Activated CD4-positive, CD25-positive, alpha-beta regulatory T cell treated with anti-CD3 and anti-CD28 coated beads, Interleukin-2, amount 50 U/mL, for 72 hours (primary cell): ENCODE results near the gene ATP10B.

Source experiments
- DNase-seq: peaks from one replicate; pipeline ENCODE4 v3.0.0; 2021

The ATP10B gene

DNA sequence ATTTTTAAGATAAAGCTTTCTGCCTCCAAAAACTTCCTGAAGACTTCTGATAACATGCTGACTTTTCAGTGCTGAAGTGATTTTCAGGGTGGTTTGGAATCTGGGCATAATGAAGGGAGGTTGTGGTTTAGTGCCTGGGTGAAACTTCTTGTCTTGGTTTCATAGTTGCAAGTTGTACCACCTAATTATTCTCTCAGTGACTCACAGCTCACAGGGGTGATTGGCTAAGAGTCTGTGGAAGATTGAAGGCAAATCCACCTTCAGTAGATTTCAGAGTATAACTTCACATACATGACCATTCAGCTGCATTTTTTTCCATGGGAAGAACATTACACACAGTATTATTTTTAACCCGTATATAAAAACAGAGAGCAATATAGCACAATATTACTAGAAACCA, 230.5 kb downstream of the ATP10B start:
- no peak for DNase-seq

DNA sequence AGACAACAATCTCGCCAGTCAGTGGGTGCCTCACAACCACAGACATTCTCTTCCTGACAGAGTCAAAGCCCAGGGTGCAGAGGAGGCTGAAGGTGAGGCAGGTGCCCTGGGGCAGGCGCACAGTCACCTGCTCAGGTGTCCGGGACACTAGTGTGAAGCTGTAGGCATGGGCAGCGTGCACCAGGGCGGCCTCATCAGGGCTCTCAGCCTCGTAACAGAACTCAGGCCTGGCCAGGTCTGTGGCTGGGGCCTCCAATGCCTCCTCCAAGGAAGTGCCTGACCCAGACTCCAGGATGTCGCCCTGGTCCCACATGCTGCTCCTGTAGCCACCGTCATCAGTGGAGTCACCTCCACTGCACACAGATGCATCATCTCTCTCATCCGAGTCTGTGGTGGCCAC, 231.6 kb downstream of the ATP10B start:
- no peak for DNase-seq

DNA sequence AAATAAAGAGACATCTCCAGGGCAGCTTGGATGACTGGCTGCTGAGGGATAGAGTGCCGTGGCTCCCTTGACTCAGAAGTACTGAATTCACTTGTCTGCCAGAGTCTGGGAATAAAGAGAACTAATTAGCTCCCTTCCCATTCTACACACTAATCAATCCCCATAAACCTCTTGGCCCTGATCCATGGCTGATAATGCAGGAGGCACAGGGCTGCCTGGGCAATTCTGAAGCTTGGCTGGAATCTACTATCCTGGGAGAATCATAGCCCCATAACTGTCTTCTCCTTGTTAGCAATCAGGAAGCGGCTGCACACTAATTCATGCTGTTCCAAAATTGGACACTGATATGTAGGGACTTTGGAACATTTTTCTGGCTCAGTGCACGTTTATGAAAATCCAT, 232.6 kb downstream of the ATP10B start:
- DNase-seq = no peak

DNA sequence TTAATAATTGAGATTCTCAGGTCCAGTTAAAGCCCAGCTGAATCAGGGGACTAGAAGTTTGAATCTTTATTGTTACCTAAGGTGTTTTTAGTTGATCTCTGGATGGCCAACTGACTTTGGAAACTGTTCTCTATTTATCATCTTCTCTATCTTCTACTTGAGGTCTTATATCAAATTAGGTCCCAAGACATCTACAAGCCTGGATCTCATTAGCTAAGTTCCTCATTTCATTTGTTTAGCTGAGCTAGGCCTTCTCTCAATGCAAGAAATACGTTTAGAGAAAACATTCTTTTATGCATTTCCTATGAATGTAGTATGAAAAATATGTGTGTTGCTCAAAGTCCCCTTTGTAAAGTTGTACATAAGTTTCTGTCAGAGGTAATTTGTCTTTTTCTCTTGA, 233.7 kb downstream of the ATP10B start:
- DNase-seq = no peak

DNA sequence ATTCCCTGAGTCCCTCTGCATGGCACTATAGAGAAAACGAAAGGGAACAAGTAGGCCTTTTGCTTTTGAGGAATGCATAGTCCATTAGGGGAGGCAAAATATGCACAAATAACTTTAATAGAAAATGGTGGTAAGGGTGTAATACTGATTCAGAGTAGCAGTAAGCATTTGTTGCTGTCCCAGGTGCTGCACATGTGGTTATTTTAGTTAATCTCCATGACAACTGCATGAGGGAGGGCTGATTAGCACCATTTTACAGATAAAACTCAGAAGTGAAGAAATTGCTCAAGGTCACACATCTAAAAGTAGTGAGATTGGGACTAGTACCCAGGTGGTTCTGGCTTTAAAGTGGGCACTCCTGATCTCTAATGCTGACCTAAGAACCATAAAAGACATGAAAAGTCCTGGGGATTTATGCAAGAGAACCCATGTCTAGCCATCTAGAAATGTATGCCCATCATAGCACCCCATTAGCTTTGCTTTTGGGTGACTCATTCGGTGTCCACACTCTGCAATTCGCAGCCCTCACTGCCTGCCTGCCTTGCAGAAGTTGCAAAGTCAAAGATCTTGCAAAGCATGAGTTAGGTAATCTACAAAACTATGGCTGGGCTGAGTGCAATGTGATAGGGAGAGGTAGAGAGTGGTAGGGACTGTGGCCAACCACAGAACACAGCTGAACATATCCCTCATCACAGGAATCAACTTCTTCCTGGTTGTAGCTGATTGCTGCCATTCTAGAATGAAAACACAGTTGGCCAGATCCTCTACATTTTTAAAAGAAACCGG, 235.1 kb downstream of the ATP10B start:
- no peak for DNase-seq

DNA sequence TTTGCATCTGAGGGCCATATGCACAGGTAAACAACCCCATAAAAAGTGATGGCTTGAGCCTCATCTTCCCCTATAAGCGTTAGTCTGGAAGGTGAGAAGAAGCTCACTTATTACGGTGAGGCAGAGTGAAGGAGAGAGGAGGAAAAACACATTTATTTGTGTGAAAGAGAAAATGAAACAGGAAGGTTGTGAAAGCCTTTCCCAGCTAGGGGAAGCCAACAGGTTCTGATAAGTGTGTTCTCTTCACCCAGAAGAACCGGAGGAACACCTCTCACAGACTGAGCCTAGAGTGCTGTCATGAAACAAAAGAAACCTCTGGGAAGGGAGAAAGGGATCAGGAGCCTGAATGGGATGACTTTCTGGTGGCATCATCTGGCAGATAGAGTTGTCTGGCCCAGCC, 237.9 kb downstream of the ATP10B start:
- DNase-seq = no peak

DNA sequence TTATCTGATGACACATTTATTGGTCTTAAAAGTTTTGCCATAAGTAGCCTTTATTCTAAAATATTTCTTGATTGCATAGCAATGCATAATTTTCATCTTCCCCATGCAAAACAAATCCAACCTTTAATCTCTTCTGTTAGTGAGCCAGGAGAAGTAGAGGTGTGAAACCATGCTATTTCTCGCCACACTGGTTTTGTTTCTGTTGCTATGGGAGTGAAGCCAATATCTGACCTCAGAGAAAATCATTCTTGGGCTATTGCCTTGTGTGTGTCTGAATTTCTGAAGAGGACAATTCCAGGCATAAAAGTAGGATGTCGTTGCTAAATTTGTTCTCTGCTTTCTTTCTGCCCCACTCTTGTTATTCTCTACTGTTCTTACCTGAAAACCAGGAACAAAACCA, 246.7 kb downstream of the ATP10B start:
- no peak for DNase-seq

DNA sequence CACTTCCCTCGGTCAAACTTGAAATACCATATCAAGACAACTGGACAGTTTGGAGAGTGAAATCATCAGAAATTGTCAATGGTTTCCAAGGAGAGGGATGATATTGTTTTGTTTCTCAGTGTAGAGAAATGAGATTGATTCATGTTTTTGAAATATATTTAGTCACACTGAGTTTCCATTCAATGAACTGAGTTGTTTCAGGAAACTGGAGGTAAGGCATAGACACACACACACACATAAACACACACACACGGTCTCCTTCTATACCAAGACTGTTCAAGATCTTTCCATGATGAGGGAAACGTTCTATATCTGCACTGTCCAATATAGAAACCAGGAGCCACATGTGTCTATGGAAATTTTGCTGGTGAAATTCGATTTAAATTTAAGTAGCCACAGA, 247.5 kb downstream of the ATP10B start:
- DNase-seq = no peak

DNA sequence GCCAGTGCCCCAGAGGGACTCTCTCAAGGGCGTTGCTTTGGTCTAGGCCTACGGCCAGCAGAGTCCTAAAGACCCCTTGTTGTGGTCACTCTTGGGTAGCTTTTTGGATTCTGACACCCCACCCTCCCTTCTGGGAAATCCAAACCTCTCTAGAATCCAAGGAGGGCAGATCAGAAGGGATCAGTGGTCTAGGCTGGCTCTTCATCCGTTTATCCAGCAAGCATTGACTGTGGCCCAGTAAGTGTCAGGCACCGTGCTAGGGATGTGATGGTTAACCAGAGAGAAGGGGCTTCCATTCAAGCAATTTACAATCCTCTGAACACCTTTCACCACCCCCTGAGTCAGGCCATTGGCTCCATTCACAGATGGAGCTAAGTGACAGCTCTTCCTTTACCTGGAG, 249.3 kb downstream of the ATP10B start:
- DNase-seq = no peak

DNA sequence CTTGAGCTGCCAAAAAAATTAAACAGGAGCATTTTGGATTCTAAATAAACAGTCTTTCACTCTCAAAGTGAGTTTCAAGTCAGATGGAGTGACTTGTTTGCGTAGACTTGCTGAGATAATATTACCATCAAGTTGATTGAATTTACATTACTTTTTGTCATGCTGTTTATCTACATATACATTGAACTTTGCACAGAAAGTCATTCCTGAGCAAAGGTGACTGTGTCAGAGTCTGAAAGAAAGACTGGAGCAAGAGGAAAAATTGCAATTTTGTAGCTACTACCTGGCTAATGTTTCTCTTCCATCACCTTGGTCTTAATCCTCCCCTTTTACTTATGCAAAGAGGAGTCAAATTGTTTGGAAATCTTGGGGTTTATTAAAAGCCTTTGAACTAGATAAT, 251.0 kb downstream of the ATP10B start:
- DNase-seq = no peak

DNA sequence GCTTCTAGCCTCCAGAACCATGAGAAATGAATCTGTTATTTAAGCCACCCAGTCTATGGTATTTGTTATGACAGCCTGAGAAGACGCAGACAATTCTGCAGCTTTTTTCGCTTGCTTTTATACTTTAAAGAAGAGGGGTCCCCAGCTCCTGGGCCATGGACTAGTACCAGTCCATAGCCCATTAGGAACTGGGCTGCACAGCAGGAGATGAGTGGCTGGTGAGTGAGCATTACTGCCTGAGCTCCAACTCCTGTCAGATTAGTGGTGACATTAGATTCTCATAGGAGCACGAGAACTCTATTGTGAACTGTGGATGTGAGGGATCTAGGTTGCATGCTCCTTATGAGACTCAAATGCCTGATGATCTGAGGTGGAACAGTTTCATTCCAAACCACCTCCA, 278.7 kb downstream of the ATP10B start:
- no peak for DNase-seq

DNA sequence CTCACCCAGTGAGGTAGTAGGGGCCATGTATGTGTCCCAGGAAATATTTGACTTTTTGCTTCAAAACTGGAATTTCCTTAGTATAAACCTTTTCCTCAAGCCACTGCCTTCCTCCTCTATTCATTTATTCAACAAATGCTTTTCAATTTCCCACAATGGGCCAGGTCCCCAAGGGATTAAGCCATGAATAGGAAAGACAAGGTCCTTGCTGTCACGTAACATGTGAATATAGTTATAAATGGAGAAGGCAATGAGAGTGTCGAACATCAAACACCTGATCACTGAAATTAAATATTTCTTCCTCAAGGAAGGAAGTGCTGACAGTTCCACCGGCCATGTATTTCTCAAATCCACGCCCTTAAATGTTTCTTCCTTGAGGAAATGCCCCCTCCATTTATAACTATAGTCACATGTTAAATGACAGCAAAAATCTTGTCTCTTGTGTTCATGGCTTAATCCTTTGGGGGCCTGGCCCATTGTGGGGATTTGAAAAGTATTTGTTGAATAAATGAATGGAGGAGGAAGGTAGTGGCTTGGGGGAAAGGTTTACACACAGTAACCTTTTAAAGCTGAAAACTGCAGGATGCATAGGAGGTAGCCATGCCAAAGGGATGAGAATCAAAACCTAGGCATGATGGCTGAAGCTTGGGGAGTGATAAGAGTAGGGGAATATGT, 284.8 kb downstream of the ATP10B start:
- no peak for DNase-seq

DNA sequence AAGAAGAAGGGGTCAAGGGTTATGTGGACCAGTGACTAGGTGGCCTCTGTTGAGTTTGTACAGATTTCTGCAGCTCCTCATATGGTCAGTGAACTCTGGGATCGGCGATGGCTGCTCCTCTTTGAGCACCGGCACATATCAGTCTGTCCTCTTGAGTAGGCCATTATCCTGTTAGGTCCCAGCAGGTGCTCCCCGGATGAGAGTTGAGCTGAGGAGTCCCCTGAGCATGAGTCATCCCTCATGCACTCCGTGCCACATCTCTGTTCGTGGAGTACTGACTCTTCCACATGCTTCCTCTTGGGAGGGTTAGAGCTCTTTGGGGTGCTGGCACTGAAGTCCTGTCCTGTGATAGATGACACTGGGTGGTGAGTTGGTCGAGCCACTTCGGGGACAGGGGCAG, 286.6 kb downstream of the ATP10B start:
- no peak for DNase-seq

DNA sequence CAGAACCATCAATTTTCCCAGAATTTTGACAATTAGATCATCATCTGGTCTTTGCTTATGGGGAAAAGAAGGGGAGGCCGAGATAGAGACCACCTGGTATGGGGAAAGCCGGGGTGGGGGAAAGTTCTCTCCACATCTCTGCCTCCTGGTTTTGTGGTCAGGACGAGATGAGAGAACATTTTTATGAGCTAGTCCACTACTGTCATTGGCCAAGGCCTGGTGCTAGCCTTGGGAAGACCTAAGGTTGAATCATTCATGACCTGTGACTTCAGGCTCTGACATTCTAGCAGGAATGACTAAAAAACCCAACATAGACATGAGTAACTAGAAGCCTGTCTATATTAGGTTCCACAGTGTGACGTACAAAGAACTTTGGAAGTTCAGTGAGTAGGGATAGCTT, 295.2 kb downstream of the ATP10B start:
- no peak for DNase-seq

DNA sequence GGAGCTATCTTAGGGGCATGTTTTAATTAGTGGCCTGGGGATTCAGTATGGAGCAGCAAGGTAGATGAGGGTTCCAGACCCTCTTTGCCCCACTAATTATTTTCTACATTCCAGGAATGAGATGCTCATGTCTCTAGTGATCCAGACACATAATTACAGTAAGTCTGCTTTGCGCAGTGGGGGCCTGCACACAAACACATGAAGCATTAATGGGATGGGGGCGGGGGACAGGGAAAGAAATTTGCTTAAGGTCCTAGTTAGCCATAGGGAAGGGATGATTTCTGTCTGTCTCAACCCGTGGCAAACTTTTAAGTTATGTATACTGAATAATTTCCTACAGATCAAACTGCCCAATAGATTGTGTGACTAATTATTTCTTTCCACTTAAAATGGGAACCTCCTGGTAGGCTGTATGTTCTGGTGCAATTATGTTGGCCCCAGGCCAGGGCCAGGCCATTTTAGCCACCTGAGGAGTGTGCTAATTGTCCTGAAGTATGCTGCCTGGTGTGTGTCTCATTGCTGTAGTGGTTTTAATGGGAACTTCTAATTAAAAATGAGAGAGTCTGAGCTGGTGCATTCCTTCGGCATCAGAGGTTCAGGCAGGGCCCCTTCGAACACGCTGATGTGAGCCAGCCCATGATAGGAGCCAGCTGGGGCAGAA, 295.9 kb downstream of the ATP10B start:
- DNase-seq = no peak

DNA sequence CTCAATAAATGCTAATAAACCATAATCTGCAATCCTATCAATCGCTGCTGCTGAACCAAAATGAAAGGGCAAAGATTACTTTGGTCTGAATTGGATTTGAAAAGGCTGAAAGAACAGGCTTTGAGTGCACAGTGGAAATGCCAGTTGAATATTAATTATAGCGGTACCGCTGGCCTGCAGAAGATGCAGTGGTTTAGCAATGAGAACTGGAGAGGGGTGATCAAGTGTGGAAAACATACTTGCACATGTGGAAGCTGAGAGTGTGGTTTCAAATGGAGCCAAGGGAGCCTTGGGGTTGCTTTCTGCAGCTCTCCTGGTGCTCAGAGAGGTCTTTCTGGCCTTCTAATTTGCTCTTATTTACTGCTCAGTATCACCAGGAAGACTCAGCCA, 296.4 kb downstream of the ATP10B start:
- DNase-seq = no peak

DNA sequence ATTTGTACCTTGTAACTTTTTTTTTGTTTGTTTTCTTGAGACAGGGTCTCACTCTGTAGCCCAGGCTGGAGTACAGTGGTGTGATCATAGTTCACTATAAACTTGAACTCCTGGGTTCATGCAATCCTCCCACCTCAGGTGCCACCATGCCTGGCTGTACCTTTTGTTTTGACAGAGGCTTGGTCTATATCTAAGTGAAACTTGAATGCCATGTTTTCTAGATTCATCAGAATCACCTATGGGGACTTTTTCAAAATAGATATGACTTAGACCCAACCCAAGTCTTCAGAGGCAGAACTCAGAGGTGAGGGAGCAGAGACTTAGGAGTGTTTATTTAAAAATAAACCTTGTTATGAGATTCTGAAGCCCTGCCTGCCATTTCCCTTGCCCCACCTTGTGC, 301.9 kb downstream of the ATP10B start:
- no peak for DNase-seq

DNA sequence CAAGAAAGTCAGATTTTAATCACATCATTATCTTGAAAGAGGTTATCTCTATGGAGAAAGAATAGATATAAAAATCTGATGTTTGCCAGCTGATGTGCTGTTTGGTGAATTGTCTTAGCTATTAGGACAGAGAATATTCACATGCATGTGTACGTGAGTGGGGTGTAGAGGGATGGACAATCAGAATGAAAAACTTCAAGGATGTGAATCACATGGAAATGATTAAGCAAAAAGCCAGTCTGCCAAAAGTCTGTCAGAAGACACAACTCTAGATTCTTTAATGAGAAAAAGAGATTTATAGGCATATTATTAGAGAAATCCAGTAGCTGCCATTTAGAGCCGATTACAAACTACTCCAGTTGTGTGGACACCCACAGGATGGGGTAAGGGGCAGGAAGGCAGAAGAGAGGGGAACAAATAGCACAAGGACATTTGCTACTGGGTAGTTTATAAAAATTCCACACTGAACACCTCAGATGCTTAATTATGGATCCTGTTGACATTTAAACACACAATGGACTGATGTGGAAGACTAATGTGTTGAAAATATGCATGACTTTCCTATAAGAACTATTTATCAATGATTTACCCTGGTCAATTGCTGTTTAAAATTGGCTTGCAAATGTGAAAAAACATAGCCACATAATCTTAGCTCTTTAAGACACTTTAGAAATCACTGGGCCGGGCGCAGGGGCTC, 302.9 kb downstream of the ATP10B start:
- DNase-seq = no peak

DNA sequence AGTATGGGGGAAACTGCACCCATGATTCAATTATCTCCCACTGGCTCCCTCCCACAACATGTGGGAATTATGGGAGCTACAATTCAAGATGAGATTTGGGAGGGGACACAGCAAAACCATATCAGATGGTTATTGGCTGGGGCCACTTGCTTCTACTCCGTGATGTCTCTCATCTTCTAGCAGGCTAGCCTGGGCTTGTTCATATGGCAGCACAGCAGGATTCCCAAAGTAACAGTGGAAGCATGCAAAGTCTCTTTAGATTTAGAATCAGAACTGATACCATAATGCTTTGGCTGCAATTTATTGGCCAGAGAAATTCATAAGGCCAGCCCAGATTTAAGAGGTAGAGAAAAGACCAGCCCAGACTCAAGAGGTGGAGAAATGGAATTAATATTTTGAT, 304.1 kb downstream of the ATP10B start:
- no peak for DNase-seq

DNA sequence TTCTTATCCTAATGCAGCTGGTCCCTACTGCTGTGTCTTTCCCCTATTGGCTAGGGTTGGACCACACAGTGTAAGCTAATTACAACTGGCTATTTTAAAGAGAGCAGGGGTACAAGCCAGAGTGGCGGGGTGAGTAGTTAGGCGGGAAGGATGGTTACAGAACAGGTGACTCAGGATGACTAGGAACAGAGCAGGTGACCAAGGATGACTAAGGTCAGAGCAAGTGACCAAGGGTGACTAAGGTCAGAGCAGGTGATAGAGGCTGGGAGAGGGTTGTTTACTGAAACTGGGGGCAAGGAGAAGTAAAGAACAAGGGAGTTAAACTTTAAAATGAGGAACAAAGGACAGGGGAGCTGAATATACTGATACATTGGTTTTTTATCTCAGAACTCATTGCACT, 304.9 kb downstream of the ATP10B start:
- no peak for DNase-seq

DNA sequence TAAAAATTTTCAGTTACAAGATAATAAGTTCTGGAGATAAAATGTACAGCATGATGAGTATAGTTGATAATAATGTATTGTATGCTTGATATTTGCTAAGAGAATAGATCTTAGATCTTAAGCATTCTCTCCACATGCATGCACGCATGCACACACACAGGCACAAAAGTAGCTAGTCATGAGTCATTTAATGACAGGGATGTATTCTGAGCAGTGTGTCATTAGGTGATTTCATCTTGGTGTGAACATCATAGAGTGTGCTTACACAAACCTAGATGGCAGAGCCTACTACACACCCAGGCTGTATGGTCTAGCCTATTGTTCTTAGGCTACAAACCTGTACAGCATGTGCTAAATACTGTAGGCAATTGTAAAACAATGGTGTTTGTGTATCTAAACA, 306.2 kb downstream of the ATP10B start:
- DNase-seq = no peak

DNA sequence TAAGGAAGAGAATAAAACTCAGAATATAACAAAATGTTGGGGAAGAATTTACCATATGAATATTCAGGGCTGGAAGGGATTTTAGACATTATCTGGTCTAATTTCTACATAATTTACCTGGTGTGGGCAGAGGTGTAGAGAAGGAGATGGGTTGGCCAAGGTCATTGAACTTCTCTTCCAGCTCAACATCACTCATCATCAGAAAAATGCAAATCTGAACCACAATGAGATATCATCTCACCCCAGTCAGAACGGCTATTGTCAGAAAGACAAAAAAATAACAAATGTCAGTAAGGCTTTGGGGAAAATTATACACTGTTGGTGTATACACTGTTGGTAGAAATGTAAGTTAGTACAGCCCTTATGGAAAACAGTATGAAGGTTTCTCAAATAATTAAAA, 308.6 kb downstream of the ATP10B start:
- DNase-seq = no peak

DNA sequence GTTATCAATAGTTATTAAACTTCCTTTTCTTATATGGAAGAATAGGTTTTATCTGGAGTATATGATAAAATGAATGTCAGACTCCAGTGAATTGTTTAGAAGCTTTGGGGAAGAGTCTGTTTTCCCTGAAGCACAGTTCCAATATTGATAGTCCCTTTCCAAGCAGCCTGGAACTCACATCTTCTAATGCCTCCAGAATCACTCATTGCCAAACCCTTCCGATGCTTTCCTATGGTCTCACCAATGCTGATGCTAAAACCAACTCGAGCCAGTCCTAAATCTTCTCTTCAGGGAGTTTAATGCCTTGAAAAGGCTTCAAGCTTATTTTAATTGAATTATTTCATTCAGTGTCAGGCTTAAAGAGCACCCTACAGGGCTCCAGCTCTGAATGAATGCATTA, 309.2 kb downstream of the ATP10B start:
- DNase-seq = no peak

DNA sequence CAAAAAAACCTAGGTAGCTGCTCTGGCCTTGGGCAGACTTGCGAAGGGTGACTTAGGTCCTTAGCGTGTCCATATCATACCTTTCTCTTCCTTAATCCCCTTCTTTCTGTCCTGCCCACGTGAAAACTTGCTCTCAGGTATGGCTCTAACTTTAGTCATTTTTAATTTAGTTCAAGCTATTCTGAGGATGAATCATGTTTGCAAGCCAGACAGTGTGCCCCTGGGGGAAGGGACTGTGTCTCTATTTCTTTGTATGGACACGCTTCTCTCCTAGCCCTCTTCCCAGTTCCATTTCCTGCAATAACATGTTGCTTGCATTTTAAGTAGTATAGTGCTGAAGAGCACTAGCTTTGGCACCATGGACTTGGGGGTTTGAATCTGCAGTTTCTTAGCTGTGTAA, 309.7 kb downstream of the ATP10B start:
- DNase-seq = no peak
